ENCODE data around the gene F2.
"Not testable (repeated sequence)": the region's sequence is repeated elsewhere in the genome, so short reads cannot be mapped to it uniquely, and the experiment has no call there.

The F2 gene

DNA sequence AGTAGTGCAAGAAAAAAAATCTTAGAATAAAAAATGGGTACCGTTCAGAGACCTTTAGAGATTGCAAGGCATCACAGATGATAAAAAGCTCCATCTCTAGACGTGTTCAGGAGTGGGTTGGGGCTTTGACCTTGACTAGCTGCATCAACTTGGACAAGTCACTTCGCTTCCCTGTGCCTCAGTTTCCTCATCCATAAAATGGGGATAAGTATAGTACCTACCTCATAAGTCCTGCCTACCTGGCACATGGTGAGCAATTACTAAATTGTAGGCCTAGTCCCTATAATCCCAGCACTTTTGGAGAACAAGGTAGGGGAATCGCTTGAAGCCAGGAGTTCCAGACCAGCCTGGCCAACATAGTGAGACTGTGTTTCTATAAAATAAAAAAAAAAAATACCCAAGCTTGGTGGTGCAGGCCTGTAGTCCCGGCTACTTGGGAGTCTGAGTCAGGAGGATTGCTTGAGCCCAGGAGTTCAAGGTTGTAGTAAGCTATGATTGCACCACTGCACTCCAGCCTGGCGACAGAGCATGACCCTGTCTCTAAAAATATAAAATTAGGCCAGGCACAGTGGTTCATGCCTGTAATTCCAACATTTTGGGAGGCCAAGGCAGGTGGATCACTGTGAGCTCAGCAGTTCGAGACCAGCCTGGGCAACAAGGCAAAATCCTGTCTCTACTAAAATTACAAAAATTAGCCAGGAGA, 6.0 kb upstream of the F2 start:
- no peak overlapping the region for H3K27ac ChIP-seq (ENCODE audit: low read depth, low read length)
- H3K9me3 ChIP-seq (ENCODE audit: control insufficient read depth in 1 of 2, low read length in 2 of 2), result no peaks in the 10 kb centered on the region
- no peaks in the 10 kb centered on the region for H3K27me3 ChIP-seq (ENCODE audit: control insufficient read depth in 1 of 2, insufficient read depth in 2 of 2, low read length in 2 of 2)
- peaks cover 0 to under 1% of the 10 kb centered on the region in 2 donors for H3K4me1 ChIP-seq (ENCODE audit: control insufficient read depth in 1 of 2, insufficient read depth in 2 of 2, low read length in 2 of 2)
- no peaks in the 10 kb centered on the region for H3K36me3 ChIP-seq (ENCODE audit: control insufficient read depth in 1 of 2, insufficient read depth in 2 of 2, low read length in 2 of 2)
- no peak overlapping the region for H3K9ac ChIP-seq (ENCODE audit: low read depth in 1 of 2, low read length in 2 of 2)
- no peak overlapping the region for H3K4me3 ChIP-seq (ENCODE audit: low read depth in 1 of 2, low read length in 2 of 2)

DNA sequence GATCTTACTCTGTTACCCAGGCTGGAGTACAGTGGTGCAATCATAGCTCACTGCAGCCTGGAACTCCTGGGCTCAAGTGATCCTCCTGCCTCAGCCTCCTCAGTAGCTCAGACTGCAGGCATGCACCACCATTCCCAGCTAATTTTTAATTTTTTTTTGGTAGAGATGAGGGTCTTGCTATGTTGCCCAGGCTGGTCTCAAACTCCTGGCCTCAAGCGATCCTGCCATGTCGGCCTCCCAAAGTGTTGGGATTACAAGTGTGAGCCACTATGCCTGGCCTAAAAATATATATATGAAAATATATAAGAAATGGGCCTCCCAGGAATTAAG, 1.2 kb upstream of the F2 start:
- H3K4me1 ChIP-seq (ENCODE audit: control insufficient read depth in 1 of 2, insufficient read depth in 2 of 2, low read length in 2 of 2); H3K9ac ChIP-seq (ENCODE audit: low read depth in 1 of 2, low read length in 2 of 2); H3K4me3 ChIP-seq (ENCODE audit: low read depth in 1 of 2, low read length in 2 of 2); H3K27ac ChIP-seq (ENCODE audit: low read depth, low read length); H3K9me3 ChIP-seq (ENCODE audit: control insufficient read depth in 1 of 2, low read length in 2 of 2); H3K27me3 ChIP-seq (ENCODE audit: control insufficient read depth in 1 of 2, insufficient read depth in 2 of 2, low read length in 2 of 2); H3K36me3 ChIP-seq (ENCODE audit: control insufficient read depth in 1 of 2, insufficient read depth in 2 of 2, low read length in 2 of 2): not testable (repeated sequence)

DNA sequence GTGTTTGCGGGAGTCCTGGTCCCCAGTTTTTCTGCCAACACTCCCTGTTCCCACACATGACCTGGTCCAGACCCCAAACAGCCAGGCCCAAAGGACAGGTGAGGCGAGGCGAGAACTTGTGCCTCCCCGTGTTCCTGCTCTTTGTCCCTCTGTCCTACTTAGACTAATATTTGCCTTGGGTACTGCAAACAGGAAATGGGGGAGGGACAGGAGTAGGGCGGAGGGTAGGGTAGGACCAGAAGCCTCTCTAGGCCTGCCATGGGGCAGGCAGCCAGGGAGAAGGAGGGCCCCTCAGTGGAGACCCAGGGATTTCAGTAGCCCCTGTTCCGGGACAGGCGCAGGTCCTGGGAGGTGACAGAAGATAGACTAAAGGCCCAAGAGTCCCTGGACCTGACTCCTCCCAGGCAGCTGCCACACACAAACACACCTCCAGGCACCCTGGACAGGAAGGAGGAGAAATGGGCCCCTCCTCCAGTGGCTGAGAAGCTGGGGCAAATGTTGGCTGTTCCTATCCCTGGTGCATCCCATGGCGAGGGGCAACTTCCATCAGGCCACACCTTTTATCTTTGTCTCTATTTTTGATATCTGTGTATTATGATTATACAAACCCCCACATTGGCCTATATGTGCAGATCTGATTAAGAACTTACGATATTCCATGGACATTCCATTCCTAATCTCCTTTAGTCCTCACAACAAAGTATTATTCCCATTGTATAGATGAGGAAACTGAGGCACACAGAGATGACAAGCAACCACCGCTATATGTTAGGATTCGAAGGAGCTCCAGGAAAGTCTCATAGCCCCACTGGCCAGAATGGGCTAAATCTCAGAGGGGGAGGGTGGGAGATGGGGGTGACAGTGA, 626 bp upstream of the F2 start:
- Histone ChIP-seq H3K9me3 (ENCODE audit: control insufficient read depth in 1 of 2, low read length in 2 of 2) (no peaks in the 10 kb centered on the region), H3K36me3 (ENCODE audit: control insufficient read depth in 1 of 2, insufficient read depth in 2 of 2, low read length in 2 of 2) (no peaks in the 10 kb centered on the region), H3K27me3 (ENCODE audit: control insufficient read depth in 1 of 2, insufficient read depth in 2 of 2, low read length in 2 of 2) (no peaks in the 10 kb centered on the region), H3K9ac (ENCODE audit: low read depth in 1 of 2, low read length in 2 of 2) (no peak overlapping the region), H3K27ac (ENCODE audit: low read depth, low read length) (no peak overlapping the region), H3K4me1 (ENCODE audit: control insufficient read depth in 1 of 2, insufficient read depth in 2 of 2, low read length in 2 of 2) (peaks cover 6 to 10% of the 10 kb centered on the region in 2 donors), H3K4me3 (ENCODE audit: low read depth in 1 of 2, low read length in 2 of 2) (no peak overlapping the region)

DNA sequence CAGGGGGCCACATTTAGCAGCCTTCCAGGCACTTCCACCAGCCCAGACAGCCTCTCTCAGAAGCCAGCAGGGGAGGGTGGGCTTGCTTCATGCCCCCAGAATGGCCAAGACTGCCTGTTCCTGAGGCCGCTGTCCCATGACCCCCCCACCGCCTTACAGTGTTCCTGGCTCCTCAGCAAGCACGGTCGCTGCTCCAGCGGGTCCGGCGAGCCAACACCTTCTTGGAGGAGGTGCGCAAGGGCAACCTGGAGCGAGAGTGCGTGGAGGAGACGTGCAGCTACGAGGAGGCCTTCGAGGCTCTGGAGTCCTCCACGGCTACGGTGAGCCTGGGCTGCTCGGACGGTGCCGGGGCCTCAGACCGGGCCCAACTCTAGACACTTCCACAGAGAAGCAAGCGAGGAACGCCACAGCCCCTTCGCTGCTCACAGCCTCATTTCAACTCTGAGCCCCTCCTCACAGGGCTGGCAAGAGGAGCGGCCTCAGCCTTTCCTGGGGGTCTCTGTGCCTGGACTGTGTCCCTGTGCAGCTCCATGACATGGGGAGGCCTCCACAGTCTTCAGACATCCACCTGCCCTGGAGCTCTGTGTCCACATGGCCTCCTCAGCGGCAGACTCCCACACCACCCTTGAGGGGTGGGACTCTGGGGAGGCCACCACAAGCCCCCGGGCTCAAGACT, 668 bp downstream of the F2 start:
- Histone ChIP-seq H3K9me3 (ENCODE audit: control insufficient read depth in 1 of 2, low read length in 2 of 2) (no peaks in the 10 kb centered on the region), H3K4me3 (ENCODE audit: low read depth in 1 of 2, low read length in 2 of 2) (no peak overlapping the region), H3K27ac (ENCODE audit: low read depth, low read length) (no peak overlapping the region), H3K4me1 (ENCODE audit: control insufficient read depth in 1 of 2, insufficient read depth in 2 of 2, low read length in 2 of 2) (peaks cover 6 to 10% of the 10 kb centered on the region in 2 donors), H3K27me3 (ENCODE audit: control insufficient read depth in 1 of 2, insufficient read depth in 2 of 2, low read length in 2 of 2) (no peaks in the 10 kb centered on the region), H3K9ac (ENCODE audit: low read depth in 1 of 2, low read length in 2 of 2) (no peak overlapping the region), H3K36me3 (ENCODE audit: control insufficient read depth in 1 of 2, insufficient read depth in 2 of 2, low read length in 2 of 2) (no peaks in the 10 kb centered on the region)

DNA sequence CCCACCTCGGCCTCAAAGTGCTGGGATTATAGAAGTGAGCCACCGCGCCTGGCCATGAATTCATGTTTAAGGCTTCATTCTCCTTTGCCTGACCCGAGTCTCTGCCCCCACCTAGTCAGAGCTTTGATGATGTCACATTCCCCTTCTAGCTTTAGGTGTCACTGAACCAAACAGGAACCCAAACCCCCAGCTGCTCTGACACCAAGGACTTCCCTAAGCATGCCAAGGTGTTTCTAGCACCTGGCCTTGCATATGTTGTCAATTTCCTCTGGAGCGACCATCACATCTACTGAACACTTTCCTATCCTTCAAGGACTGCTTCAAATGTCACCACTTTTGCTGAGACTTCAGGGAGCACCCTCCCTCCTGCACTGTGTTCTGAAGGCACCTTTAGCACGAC, 2.3 kb downstream of the F2 start:
- Histone ChIP-seq H3K27me3 (ENCODE audit: control insufficient read depth in 1 of 2, insufficient read depth in 2 of 2, low read length in 2 of 2) (no peaks in the 10 kb centered on the region), H3K9ac (ENCODE audit: low read depth in 1 of 2, low read length in 2 of 2) (no peak overlapping the region), H3K27ac (ENCODE audit: low read depth, low read length) (no peak overlapping the region), H3K4me3 (ENCODE audit: low read depth in 1 of 2, low read length in 2 of 2) (no peak overlapping the region), H3K36me3 (ENCODE audit: control insufficient read depth in 1 of 2, insufficient read depth in 2 of 2, low read length in 2 of 2) (no peaks in the 10 kb centered on the region), H3K9me3 (ENCODE audit: control insufficient read depth in 1 of 2, low read length in 2 of 2) (no peaks in the 10 kb centered on the region), H3K4me1 (ENCODE audit: control insufficient read depth in 1 of 2, insufficient read depth in 2 of 2, low read length in 2 of 2) (peaks cover 6 to 10% of the 10 kb centered on the region in 2 donors)

DNA sequence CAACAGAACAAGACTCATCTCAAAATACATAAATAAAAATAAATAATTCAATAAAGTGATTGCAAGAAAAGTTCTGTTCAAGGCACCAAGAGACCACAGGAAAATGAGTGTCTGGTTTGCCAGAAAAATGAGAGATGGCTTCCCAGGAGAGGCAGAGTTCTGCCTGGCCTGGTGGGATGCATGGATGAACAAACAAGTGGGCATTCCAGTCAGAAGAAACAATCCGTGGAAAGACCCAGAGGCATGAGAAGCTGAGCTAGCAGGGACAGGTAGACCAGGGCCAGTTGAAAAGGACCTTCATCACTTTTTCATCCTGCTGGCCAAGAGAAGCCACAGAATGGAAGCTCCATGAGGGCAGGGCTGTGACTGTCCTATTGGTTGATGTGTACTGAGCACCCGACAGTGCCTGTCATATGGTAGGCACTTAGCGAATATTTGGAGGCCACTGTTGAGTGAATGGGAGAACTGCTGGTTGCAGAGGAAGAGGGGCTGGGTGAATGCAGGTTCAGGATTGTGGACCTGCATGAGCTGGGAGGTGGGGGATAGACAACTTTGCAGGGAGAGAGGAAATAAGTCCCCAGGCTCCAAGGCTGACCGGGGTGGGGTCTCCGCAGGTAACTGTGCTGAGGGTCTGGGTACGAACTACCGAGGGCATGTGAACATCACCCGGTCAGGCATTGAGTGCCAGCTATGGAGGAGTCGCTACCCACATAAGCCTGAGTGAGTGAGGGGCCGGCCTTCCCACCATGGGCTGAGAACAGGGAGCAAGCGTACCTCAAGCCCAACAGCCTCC, 3.7 kb downstream of the F2 start:
- Histone ChIP-seq H3K9ac (ENCODE audit: low read depth in 1 of 2, low read length in 2 of 2) (no peak overlapping the region), H3K4me3 (ENCODE audit: low read depth in 1 of 2, low read length in 2 of 2) (no peak overlapping the region), H3K27me3 (ENCODE audit: control insufficient read depth in 1 of 2, insufficient read depth in 2 of 2, low read length in 2 of 2) (no peaks in the 10 kb centered on the region), H3K4me1 (ENCODE audit: control insufficient read depth in 1 of 2, insufficient read depth in 2 of 2, low read length in 2 of 2) (peaks cover 6 to 10% of the 10 kb centered on the region in 2 donors), H3K36me3 (ENCODE audit: control insufficient read depth in 1 of 2, insufficient read depth in 2 of 2, low read length in 2 of 2) (no peaks in the 10 kb centered on the region), H3K9me3 (ENCODE audit: control insufficient read depth in 1 of 2, low read length in 2 of 2) (no peaks in the 10 kb centered on the region), H3K27ac (ENCODE audit: low read depth, low read length) (no peak overlapping the region)

DNA sequence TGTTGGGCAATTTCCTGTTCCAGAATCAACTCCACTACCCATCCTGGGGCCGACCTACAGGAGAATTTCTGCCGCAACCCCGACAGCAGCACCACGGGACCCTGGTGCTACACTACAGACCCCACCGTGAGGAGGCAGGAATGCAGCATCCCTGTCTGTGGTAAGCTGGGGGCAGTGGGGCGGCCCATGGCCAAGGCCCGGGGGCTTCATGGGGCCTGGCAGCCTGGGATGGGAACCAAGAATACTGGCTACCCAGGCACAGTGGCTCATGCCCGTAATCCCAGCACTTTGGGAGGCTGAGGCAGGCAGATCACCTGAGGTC, 4.3 kb downstream of the F2 start:
- Histone ChIP-seq H3K9me3 (ENCODE audit: control insufficient read depth in 1 of 2, low read length in 2 of 2) (no peaks in the 10 kb centered on the region), H3K27ac (ENCODE audit: low read depth, low read length) (no peak overlapping the region), H3K27me3 (ENCODE audit: control insufficient read depth in 1 of 2, insufficient read depth in 2 of 2, low read length in 2 of 2) (no peaks in the 10 kb centered on the region), H3K4me3 (ENCODE audit: low read depth in 1 of 2, low read length in 2 of 2) (no peak overlapping the region), H3K36me3 (ENCODE audit: control insufficient read depth in 1 of 2, insufficient read depth in 2 of 2, low read length in 2 of 2) (no peaks in the 10 kb centered on the region), H3K4me1 (ENCODE audit: control insufficient read depth in 1 of 2, insufficient read depth in 2 of 2, low read length in 2 of 2) (peaks cover 3 to 6% of the 10 kb centered on the region in 2 donors), H3K9ac (ENCODE audit: low read depth in 1 of 2, low read length in 2 of 2) (no peak overlapping the region)

DNA sequence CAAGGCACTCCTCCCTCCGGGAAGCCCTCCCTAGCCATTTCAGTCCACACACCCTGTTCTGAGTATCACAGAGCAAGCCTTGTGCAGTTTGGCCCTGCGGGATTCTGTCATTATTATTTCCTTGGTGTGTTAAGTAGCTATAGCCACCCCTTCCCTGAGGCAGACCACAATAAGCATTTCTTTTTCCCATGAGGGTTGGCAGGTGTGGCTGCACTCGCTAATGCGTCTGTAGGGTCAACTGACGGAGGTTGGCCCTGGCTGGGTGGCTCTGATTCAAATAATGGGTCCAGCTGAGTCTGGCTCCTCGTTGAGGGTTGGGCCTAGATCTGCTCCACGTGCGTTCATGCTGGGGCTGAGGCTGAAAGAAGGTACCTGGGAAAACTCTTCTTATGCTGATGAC, 5.1 kb downstream of the F2 start:
- Histone ChIP-seq H3K4me3 (ENCODE audit: low read depth in 1 of 2, low read length in 2 of 2) (no peak overlapping the region), H3K9ac (ENCODE audit: low read depth in 1 of 2, low read length in 2 of 2) (no peak overlapping the region), H3K4me1 (ENCODE audit: control insufficient read depth in 1 of 2, insufficient read depth in 2 of 2, low read length in 2 of 2) (no peaks in the 10 kb centered on the region), H3K36me3 (ENCODE audit: control insufficient read depth in 1 of 2, insufficient read depth in 2 of 2, low read length in 2 of 2) (no peaks in the 10 kb centered on the region), H3K9me3 (ENCODE audit: control insufficient read depth in 1 of 2, low read length in 2 of 2) (no peaks in the 10 kb centered on the region), H3K27ac (ENCODE audit: low read depth, low read length) (no peak overlapping the region), H3K27me3 (ENCODE audit: control insufficient read depth in 1 of 2, insufficient read depth in 2 of 2, low read length in 2 of 2) (no peaks in the 10 kb centered on the region)

DNA sequence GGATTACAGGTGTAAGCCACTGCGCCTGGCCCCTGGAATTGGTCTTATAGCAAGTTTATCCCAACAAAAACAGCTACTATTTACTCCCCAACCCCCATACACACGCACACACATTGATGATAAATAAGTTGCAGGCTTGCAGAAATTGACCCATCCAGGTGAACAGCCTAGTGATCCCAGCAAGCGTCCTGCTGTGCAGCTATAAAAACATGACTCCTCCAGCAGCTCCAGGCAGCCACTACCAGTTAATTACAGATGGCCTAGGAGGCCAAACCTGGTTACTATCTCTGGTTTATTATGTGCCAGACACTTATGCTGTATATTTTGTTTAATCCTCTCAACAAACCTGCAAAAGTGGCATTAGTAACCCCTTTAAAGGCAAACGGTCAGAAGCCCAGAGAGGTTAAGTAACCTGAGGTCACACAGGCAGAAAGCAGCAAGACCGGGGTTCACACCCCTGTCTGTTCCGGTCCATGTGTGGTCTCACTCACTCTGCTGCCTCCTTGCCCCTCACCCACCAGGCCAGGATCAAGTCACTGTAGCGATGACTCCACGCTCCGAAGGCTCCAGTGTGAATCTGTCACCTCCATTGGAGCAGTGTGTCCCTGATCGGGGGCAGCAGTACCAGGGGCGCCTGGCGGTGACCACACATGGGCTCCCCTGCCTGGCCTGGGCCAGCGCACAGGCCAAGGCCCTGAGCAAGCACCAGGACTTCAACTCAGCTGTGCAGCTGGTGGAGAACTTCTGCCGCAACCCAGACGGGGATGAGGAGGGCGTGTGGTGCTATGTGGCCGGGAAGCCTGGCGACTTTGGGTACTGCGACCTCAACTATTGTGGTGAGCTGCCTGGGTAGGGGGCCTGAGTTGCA, 6.6 kb downstream of the F2 start:
- H3K4me3 ChIP-seq (ENCODE audit: low read depth in 1 of 2, low read length in 2 of 2), result no peak overlapping the region
- H3K9ac ChIP-seq (ENCODE audit: low read depth in 1 of 2, low read length in 2 of 2), result no peak overlapping the region
- H3K27me3 ChIP-seq (ENCODE audit: control insufficient read depth in 1 of 2, insufficient read depth in 2 of 2, low read length in 2 of 2), result no peaks in the 10 kb centered on the region
- no peaks in the 10 kb centered on the region for H3K36me3 ChIP-seq (ENCODE audit: control insufficient read depth in 1 of 2, insufficient read depth in 2 of 2, low read length in 2 of 2)
- H3K9me3 ChIP-seq (ENCODE audit: control insufficient read depth in 1 of 2, low read length in 2 of 2), result no peaks in the 10 kb centered on the region
- H3K4me1 ChIP-seq (ENCODE audit: control insufficient read depth in 1 of 2, insufficient read depth in 2 of 2, low read length in 2 of 2), result no peaks in the 10 kb centered on the region
- H3K27ac ChIP-seq (ENCODE audit: low read depth, low read length), result no peak overlapping the region

All from duodenal mucosa (tissue), 2 donors.